ENCODE results near the gene UPB1.

Gene UPB1

GRCh38 chr22:24494528-24495364, at the start of gene UPB1:
TSS of gene UPB1 (plus strand) at chr22:24495332. CDS start at chr22:24495404, 72 bp downstream.
- DNase-seq, result no peak

GRCh38 chr22:24445481-24446259, 49.5 kb upstream of the UPB1 start:
- peak; percentile 30 for DNase-seq

GRCh38 chr22:24446260-24446611, 48.9 kb upstream of the UPB1 start:
- no peak for DNase-seq

- no peak for DNase-seq
Measured at GRCh38 chr22:24450610-24451009, 44.5 kb upstream of the UPB1 start.

- no peak for DNase-seq
Measured at GRCh38 chr22:24451162-24451561, 44.0 kb upstream of the UPB1 start.

- DNase-seq, result no peak
Measured at GRCh38 chr22:24453853-24454252, 41.3 kb upstream of the UPB1 start.

GRCh38 chr22:24455039-24455438, 40.1 kb upstream of the UPB1 start:
- DNase-seq, result no peak

- no peak for DNase-seq
Measured at GRCh38 chr22:24455751-24456426, 39.2 kb upstream of the UPB1 start.

- DNase-seq, result no peak
Measured at GRCh38 chr22:24457894-24458420, 37.2 kb upstream of the UPB1 start.

- no peak for DNase-seq
Measured at GRCh38 chr22:24459911-24460310, 35.2 kb upstream of the UPB1 start.

GRCh38 chr22:24460418-24461089, 34.6 kb upstream of the UPB1 start:
- DNase-seq, result peak; percentile 66

- peak; percentile 76 for DNase-seq
Measured at GRCh38 chr22:24463071-24463760, 31.9 kb upstream of the UPB1 start.

GRCh38 chr22:24465566-24465965, 29.6 kb upstream of the UPB1 start:
- peak; percentile 79 for DNase-seq

- no peak for DNase-seq
Measured at GRCh38 chr22:24465975-24466374, 29.2 kb upstream of the UPB1 start.

- DNase-seq, result peak; percentile 91
Measured at GRCh38 chr22:24466716-24467328, 28.3 kb upstream of the UPB1 start.

GRCh38 chr22:24467340-24467739, 27.8 kb upstream of the UPB1 start:
- no peak for DNase-seq

GRCh38 chr22:24471570-24471969, 23.6 kb upstream of the UPB1 start:
- DNase-seq, result no peak

- DNase-seq, result peak; percentile 94
Measured at GRCh38 chr22:24473284-24473683, 21.8 kb upstream of the UPB1 start.

- DNase-seq, result no peak
Measured at GRCh38 chr22:24474221-24474620, 20.9 kb upstream of the UPB1 start.

- no peak for DNase-seq
Measured at GRCh38 chr22:24474649-24475255, 20.4 kb upstream of the UPB1 start.

- DNase-seq, result no peak
Measured at GRCh38 chr22:24481641-24482040, 13.5 kb upstream of the UPB1 start.
